Upper lobe of right lung (tissue), 1 donor: ENCODE measurements around the gene SLC10A3. TPM values are rescaled to one million over a fixed set of nuclear protein-coding genes. Genes with fewer than 3 reads are reported as not detected.

ENCODE experiments used
- ATAC-seq: fragments of 200-7000 bp; cut with Tn5 transposase; one replicate; pipeline ENCODE4 v1.9.1; 2020; ENCODE audit warnings: mild to moderate bottlenecking, moderate library complexity
- DNase-seq: peaks from one replicate; pipeline ENCODE4 v3.0.0-alpha.2; 2020
- H3K27ac ChIP-seq: fragments of 200-600 bp; one replicate; pipeline ENCODE4 v1.8.0; 2022
- H3K27me3 ChIP-seq: fragments of 200-600 bp; one replicate; pipeline ENCODE4 v1.8.0; 2022; ENCODE audit warnings: mild to moderate bottlenecking
- H3K36me3 ChIP-seq: fragments of 200-600 bp; one replicate; pipeline ENCODE4 v1.8.0; 2022
- H3K4me1 ChIP-seq: fragments of 200-600 bp; one replicate; pipeline ENCODE4 v1.8.0; 2022
- H3K4me3 ChIP-seq: fragments of 200-600 bp; one replicate; pipeline ENCODE4 v1.8.0; 2022; ENCODE audit warnings: mild to moderate bottlenecking
- H3K9me3 ChIP-seq: fragments of 200-600 bp; one replicate; pipeline ENCODE4 v1.8.0; 2022
- intact Hi-C: fragments of 100-400 bp; cut with DNase I; formaldehyde crosslinking; loops from one replicate; pipeline ENCODE4 v1.11.0; 2022
- total RNA-seq: library from RNA; stranded (reverse); fragmentation: NEBNext Ultra II Directional; extraction: Animal tissue kit (Norgen Biotek cat#: 25700); gene quantifications from one replicate; pipeline ENCODE4 v1.2.1, GENCODE V29; 2021
- TF ChIP-seq, protein P1 (sequence below): fragments of 200-600 bp; IDR thresholded peaks from one replicate; pipeline ENCODE4 v1.8.0; 2022; ENCODE audit warnings: antibody characterized with exemption
- donor health status: DM: no; HTN: yes; CAD: no; lungs with severe emphysema.

SLC10A3 gene
- total RNA-seq, 1 donor from 2014 or later = 23.7 TPM

GRCh38 chrX:154531626-154532025 lies 41.2 kb upstream of the SLC10A3 start:
- TF ChIP-seq, protein P1, sequence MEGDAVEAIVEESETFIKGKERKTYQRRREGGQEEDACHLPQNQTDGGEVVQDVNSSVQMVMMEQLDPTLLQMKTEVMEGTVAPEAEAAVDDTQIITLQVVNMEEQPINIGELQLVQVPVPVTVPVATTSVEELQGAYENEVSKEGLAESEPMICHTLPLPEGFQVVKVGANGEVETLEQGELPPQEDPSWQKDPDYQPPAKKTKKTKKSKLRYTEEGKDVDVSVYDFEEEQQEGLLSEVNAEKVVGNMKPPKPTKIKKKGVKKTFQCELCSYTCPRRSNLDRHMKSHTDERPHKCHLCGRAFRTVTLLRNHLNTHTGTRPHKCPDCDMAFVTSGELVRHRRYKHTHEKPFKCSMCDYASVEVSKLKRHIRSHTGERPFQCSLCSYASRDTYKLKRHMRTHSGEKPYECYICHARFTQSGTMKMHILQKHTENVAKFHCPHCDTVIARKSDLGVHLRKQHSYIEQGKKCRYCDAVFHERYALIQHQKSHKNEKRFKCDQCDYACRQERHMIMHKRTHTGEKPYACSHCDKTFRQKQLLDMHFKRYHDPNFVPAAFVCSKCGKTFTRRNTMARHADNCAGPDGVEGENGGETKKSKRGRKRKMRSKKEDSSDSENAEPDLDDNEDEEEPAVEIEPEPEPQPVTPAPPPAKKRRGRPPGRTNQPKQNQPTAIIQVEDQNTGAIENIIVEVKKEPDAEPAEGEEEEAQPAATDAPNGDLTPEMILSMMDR = no peak
- H3K9me3 ChIP-seq = no peaks in the 10 kb centered on the region
- DNase-seq = no peak
- H3K4me3 ChIP-seq = no peak overlapping the region
- intact Hi-C loops = no loop called here
- H3K4me1 ChIP-seq = no peaks in the 10 kb centered on the region
- H3K27me3 ChIP-seq = no peaks in the 10 kb centered on the region
- peaks cover 7% of the 10 kb centered on the region for H3K36me3 ChIP-seq
- peak; percentile 58 for ATAC-seq
- no peak overlapping the region for H3K27ac ChIP-seq

DNA sequence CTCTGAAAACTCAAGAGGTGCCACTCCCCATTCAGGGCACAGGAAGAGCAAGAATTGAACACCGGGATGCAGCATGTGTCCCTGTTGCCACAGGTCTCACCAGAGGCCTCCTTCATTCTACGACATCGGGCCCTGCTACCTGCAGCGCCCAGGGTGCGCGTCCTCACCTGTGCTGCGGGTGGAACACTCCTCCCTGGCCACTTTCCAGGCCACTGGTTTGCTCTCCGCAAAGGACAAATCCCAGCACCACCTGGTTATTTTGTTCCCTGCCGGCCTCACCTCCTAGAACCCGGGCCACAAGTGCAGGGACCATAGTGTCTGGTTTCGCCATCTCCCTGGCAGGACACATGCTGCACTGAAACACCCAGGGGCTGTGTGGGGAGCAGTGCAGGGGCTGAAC lies 39.9 kb upstream of the SLC10A3 start:
- intact Hi-C loops = no loop called here
- H3K27me3 ChIP-seq = no peaks in the 10 kb centered on the region
- TF ChIP-seq, protein P1 = no peak
- H3K27ac ChIP-seq = no peak overlapping the region
- H3K4me3 ChIP-seq = no peak overlapping the region
- peaks cover 4% of the 10 kb centered on the region for H3K36me3 ChIP-seq
- peaks cover 4% of the 10 kb centered on the region for H3K4me1 ChIP-seq
- no peaks in the 10 kb centered on the region for H3K9me3 ChIP-seq
- DNase-seq (no peak), ATAC-seq (no peak)

- Histone ChIP-seq H3K4me3 (no peak overlapping the region), H3K4me1 (peaks cover 4% of the 10 kb centered on the region), H3K36me3 (no peaks in the 10 kb centered on the region), H3K9me3 (no peaks in the 10 kb centered on the region), H3K27ac (no peak overlapping the region), H3K27me3 (no peaks in the 10 kb centered on the region)
- TF ChIP-seq, protein P1 = no peak
- no peak for ATAC-seq
- DNase-seq = no peak
- intact Hi-C loops = no loop called here
These were observed 38.8 kb upstream of the SLC10A3 start for GRCh38 chrX:154529206-154529612.

DNA sequence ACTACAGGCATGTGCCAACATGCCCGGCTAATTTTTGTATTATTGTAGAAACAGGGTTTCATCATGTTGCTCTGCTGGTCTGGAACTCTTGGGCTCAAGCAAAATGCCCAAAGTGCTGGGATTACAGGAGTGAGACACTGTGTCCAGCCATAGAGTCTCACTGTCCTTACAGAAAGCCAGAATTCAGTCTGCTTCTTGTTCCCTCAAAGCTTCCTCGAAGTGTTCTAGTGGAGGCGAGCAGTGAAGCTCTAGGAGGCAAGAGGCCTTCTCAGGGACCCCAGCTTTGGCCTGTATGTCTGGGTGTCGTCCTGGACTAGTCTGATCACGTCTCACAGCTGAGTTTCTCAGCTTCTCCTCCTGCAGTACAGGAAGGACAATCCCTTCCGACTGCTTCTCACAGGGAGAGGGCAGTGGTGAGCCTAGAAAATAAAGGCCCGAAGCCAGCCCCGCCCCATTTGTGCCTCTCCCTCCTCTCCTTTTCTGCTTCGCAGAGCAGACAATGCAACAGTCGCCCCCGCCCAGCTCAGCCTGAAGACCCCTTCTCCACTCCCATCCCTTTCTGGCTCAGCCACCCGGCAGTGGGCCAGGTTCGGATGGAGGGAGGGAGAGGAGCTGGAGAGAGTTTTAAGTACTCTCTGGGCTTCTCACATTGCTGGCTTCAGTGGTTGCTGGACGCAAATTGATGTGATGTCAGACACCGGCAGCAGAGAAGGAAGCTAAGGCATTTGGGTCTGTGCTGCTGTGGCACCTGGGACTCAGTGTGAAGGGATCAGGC lies 36.7 kb upstream of the SLC10A3 start:
- intact Hi-C loops = no loop called here
- TF ChIP-seq, protein P1 = peak; percentile 53
- H3K9me3 ChIP-seq = no peaks in the 10 kb centered on the region
- no peaks in the 10 kb centered on the region for H3K36me3 ChIP-seq
- H3K4me1 ChIP-seq = peaks cover 4% of the 10 kb centered on the region
- DNase-seq (peak; percentile 86), ATAC-seq (peak; percentile 91)
- no peaks in the 10 kb centered on the region for H3K27me3 ChIP-seq
- H3K4me3 ChIP-seq = peak overlapping the region; percentile 23
- peak overlapping the region; percentile 78 for H3K27ac ChIP-seq

GRCh38 chrX:154525606-154526490 lies 35.4 kb upstream of the SLC10A3 start:
- no peaks in the 10 kb centered on the region for H3K27me3 ChIP-seq
- H3K36me3 ChIP-seq = no peaks in the 10 kb centered on the region
- H3K27ac ChIP-seq = no peak overlapping the region
- no peaks in the 10 kb centered on the region for H3K9me3 ChIP-seq
- H3K4me3 ChIP-seq = no peak overlapping the region
- no peak for ATAC-seq
- peaks cover 4% of the 10 kb centered on the region for H3K4me1 ChIP-seq
- TF ChIP-seq, protein P1 = no peak
- intact Hi-C loops = no loop called here
- DNase-seq = no peak
